Stimulated activated CD4-positive, alpha-beta T cell treated with anti-CD3 and anti-CD28 coated beads, Interleukin-4, amount 100 ng/mL, for 48 hours (primary cell): ENCODE data around the gene GALNT6.
"Not testable (repeated sequence)": the region's sequence is repeated elsewhere in the genome, so short reads cannot be mapped to it uniquely, and the experiment has no call there.

Experiments used
- DNase-seq, 2 donors: peaks; one replicate each; pipeline ENCODE4 v3.0.0-alpha.2; 2020; ENCODE audit warnings: low read depth in 2 of 2

The GALNT6 gene

GRCh38 chr12:51357374-51358047 is 33.7 kb downstream of the GALNT6 start:
- DNase-seq, result peak in 1 of 2 donors; percentile 21

GRCh38 chr12:51351913-51352532 is 39.2 kb downstream of the GALNT6 start:
- DNase-seq, result peak in 1 of 2 donors; percentile 13

DNA sequence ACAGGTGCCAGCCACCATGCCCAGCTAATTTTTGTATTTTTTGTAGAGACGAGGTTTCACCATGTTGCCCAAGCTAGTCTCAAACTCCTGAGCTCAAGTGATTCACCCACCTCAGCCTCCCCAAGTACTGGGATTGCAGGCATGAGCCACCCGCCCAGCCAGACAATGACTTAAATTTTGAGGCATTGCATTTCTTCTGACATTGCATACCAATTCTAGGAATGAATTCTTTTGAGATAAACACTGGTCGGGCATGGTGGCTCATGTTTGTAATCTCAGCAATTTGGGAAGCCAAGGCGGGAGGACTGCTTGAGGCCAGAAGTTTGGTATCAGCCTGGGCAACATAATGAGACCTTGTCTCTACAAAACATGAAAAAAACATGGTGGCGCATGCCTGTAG is 42.2 kb downstream of the GALNT6 start:
- DNase-seq, result no peak

- no peak for DNase-seq
Observed at GRCh38 chr12:51348116-51348515, 43.1 kb downstream of the GALNT6 start.

DNA sequence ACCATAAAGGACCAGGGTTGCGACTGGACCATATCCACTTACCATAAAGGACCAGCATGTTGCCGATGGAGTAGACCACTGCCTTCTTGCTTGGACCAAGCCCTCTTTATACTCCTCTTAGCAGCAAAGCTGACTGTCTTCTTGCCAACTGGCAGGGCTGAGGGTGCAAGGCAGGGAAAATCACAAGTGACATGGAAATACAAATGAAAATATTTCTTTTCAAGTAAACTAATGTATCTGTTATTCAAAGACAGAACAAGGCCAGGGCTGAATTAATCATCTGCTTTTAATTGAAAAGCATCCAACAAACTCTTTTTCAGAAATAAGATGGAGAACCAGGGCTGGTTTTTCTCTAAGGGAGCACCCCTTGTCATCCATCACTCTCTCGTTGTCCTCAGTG is 44.6 kb downstream of the GALNT6 start, which contains the start of gene CELA1:
TSS of gene CELA1 (minus strand) at position 99 of the 400 bp plus-strand sequence. CDS start at position 58, 41 bp downstream.
- DNase-seq, result no peak

- no peak for DNase-seq
Observed at GRCh38 chr12:51345681-51346080, 45.5 kb downstream of the GALNT6 start.

- DNase-seq, result no peak
Observed at GRCh38 chr12:51343201-51343600, 48.0 kb downstream of the GALNT6 start.

DNA sequence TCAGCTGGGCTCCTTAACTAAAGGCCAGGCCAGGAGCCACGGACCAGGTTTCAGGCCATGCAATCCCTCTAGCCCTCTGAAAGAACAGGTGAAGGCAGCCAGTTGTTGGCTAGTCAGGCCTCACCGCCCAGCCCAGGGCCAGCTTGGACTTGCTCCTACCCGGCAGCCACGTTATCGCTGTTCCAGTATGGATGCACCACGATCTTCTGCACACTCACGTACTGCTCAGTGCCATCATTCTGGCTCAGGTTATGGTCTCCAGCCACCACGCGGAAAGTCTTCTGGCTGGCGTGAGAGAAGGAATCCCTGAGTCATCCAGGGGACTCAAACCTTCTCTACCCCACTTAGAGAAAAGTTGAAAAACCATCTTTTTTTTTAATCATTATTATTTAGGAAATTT is 48.8 kb downstream of the GALNT6 start:
- no peak for DNase-seq

- peak; percentile 52 to 55 for DNase-seq
Observed at GRCh38 chr12:51341251-51342007, 49.8 kb downstream of the GALNT6 start.

GRCh38 chr12:51339750-51340149 is 51.5 kb downstream of the GALNT6 start:
- DNase-seq, result no peak

DNA sequence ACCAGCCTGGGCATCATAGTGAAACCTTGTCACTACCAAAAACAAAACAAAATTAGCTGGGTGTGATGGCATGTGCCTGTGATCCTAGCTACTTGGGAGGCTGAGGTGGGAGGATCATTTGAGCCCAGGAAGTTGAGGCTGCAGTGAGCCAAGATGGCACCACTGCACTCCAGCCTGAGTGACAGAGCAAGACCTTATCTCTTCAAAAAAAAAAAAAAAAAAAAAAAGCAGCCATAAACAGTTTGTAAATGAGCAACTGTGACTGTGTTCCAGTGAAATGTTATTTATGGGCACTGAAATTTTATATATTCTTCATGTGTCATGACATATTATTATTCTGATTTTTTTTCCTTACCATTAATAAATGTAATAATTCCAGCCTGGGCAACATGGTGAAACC is 53.9 kb downstream of the GALNT6 start:
- not testable (repeated sequence) for DNase-seq

- no peak for DNase-seq
Observed at GRCh38 chr12:51335931-51336330, 55.3 kb downstream of the GALNT6 start.

DNA sequence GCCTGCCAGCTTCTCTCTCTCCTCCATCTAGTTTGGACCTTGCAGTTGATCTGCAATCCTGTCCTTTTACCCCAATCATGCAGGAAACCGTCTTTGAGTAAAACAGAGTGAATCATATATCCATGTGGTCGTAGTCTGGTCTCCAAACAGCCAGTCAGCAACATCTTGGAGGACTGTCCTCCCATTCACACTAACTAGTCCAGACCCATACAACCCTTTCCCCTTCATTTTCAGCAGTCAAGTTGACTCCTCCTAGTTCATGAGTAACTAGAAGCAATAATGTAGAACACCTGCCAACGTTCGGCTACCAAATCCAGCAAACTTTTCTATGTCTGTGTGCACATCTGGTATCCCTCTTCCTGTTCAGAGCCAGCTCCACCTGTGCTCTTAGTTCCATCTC is 56.4 kb downstream of the GALNT6 start:
- DNase-seq, result no peak

GRCh38 chr12:51333536-51333935 is 57.7 kb downstream of the GALNT6 start:
- no peak for DNase-seq

DNA sequence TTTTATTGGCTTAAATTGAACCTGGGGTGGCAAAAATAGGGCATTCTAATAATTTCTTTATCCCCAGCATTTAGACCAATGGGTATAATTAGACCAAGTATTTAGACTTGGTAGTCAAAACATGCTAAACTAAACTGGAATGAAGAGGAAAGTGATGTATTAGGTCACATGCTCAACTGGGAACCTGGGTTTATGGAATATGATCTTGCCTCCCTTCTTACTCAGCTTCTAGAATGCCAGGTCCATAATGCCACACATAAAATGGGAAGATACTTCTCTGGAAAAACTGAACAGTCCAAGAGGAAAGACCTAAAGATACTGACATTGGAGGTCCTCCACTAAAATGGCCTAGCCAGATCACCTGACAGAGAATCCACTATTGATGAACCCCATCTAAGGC is 61.0 kb downstream of the GALNT6 start:
- DNase-seq, result no peak

GRCh38 chr12:51329742-51330141 is 61.5 kb downstream of the GALNT6 start:
- DNase-seq, result no peak

DNA sequence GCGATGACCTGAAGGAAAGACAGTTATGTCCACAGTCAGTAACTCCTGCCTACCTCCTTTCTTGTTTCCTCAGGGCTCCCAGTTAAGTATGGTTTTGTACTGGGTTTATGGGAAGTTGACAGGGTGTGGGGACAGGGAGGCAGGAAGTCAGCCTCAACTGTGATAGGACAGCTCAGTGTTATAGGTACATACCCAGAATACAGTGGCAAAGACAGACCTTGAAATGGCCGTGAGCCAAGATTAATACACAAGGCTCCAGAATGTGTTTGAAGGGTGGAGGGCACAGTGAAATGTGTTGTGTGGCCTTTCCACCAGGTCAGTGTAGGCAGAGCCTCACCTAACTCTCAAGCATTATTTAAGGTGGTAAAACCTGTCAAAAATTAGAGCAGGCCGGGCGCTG is 62.6 kb downstream of the GALNT6 start:
- DNase-seq, result no peak

DNA sequence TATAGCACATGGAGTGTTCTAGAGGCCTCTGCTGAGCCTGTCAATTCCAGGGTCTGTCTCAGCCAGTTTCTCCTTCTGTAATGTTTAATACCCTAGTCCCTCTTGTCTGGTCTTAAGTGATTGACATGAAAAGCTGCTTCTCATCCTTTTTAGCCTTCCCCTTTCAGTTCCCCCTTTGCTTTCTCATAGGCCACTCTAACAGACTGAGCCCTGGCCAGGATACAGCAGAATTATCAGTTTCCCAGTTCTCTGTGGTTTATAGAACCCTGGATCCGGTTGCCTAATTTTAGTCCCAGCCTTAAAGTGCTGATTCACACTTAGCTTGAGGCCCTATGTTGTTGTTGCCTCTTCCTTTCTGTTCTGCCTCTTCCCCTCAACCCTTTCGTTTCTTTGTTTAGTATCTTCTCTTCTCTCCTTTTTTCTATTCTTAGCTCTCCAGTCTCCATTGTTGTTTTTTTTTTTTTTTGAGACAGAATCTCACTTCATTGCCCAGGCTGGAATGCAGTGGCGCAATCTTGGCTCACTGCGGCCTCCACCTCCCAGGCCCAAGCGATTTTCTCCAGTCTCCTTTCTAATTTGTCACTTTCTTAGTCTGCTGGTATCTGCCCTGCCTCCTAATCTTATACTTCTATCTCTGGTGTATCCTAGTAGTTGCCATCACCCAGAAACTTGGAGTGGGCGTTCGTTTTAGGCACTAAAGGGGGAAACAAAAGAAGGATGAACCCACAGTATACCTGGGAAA is 64.3 kb downstream of the GALNT6 start:
- DNase-seq, result no peak

DNA sequence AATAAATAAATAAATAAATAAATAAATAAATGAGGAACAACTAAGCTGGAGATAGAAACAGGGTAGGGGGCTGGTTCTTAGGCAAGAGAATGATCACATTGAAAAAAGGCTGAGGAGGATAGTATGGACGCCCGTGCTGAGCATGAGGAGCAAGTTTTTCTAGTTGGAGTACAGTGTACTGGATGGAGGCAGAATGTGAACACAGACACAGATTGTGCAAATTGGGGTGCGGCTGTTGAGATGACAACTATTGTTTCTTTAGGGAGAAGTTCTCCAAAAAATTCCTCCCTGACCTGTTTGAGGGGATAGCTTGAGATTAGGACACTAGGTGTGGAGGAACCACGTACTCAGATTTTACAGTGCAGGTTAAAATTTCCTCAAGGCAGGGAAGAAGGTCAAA is 66.3 kb downstream of the GALNT6 start:
- DNase-seq, result no peak

- DNase-seq, result peak; percentile 55 to 66
Observed at GRCh38 chr12:51323966-51324895, 67.0 kb downstream of the GALNT6 start, which contains the start of gene BIN2. Gene BIN2, minus strand, starts transcription at chr12:51324174. Its CDS starts 72 bp downstream, at chr12:51324102.
